Bone marrow (tissue), 2 donors: ENCODE results near the gene QPCTL.
"Not testable (repeated sequence)": the region's sequence is repeated elsewhere in the genome, so short reads cannot be mapped to it uniquely, and the experiment has no call there.

ENCODE experiments used
- DNase-seq, 2 donors: peaks; one replicate each; lab custom pipeline; 2025; lab: John Stamatoyannopoulos, UW

The QPCTL gene

DNA sequence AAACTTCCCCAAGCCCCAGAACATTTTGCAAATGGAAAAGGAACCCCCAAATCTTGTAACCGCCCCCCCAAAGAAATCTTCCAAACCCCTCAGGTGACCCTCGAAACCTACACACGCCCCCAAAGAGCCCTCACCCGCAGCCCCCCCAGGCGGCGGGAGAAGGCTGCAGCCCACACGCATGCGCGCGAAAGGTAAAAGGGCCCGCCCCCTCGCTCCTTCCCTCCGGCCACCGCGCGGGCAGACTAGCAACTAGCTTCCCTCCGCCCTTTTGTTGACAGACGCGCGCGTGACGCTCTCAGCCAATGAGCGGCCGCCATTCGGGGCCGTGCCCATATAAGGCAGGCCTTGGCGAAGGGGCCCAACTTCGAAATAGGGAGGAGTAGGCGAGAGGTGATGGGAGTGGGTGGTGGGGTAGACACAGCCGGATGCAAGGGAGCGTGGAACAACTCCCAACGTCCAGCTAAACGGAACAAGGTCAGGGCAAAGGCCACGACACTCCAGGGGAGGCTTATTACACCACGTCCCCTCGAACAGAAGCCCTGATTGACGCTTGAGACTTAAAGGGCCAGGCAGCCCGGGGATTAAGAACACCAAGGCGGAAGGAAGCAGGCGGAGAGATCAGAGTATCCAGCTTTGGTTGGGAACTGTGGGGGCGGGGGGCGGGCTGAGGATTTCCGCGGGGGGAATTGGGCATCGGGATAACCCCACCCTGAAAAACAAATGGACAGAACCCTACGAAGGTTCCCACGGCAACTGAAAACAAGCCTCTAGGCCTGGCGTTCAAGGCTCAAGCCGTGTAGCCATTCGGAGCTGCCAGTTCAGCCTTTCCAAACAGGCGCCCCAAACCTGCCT, 24.9 kb downstream of the QPCTL start:
- DNase-seq, result peak; percentile 83 to 99

- no peak for DNase-seq
These were observed 25.7 kb downstream of the QPCTL start for GRCh38 chr19:45717983-45718650.

GRCh38 chr19:45720065-45720464, 27.6 kb downstream of the QPCTL start:
- DNase-seq, result not testable (repeated sequence)

DNA sequence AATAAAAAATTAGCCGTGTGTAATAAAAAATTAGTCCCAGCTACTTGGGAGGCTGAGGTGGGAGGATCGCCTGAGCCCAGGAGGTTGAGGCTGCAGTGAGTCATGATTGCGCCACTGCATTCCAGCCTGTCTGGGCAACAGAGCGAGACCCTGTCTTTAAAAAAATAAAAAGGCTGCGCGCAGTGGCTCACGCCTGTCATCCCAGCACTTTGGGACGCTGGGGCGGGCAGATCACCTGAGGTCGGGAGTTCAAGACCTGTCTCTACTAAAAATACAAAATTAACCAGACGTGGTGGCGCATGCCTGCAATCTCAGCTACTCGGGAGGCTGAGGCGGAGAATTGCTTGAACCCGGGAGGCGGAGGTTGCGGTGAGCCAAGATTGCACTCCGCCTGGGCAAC, 36.2 kb downstream of the QPCTL start:
- DNase-seq, result not testable (repeated sequence)

DNA sequence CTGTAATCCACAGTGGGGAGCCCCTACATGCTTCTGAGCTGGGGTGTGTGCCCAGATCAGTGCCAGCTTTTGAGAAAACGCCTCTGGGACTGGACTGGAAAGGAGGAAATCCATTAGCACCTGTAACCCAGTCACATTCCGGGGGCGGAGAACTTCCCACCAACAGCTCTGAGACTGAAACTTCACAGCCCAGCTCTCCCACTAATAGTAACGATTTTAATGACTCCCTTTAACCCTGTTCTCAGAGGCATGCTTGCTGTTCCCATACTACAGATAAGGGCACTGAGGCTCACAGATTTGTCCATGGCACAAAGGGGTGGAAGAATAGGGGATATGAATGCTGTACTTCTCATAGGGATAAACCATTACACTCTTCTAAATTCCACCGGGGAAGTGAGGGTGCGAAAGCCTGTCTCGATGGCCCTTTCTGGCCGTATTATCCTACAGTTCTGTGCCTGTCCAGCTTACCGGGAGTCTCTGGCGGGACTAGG, 37.4 kb downstream of the QPCTL start:
- no peak for DNase-seq

DNA sequence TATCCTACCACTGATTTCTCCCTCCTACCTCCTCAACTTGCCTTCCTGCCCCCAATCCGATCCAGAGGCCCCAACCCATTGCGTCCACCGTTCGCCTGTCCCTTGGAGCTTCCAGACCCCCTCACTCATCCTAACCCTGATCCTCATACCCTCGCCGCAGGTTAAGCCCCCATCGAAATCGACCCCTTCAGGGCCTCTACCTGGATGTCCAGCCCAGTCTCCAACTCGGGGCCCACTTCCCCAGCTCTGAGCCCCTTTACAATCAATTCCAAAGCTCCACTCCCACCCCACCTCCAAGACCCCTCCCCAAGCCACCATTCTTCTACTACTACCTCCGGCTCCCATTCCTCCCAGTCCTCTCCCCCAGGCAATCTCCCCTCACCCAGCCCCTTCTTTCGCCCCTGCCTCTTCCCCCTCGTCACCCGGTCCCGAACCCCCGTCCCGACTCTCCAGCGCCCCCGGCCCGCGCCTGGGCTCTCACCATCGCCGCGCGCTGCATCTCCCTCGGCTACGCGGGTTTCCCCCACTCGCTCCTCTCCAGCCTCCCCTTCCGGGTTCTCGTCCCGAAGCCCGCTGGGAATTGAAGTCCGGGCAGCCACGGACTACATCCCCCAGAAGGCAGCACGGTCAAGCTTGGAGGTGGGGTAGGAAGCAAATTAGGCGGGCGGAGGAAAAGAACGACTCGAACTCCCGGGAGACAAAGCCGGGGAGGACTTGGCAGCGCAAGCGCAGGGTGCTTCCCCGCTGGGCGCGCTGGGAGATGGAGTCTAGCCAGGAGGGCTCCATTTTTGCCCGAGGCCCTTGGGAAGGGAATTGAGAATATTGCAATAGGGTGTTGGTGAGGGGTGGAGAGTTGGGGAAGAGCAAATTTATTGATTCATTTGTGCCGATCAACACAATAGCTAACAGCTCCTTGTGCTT, 38.2 kb downstream of the QPCTL start, which contains the start of gene FBXO46:
FBXO46 (minus strand) TSS at position 529 of the 921 bp plus-strand sequence. CDS start 17,401 bp downstream, outside the sequence.
- DNase-seq, result peak; percentile 68 to 97

DNA sequence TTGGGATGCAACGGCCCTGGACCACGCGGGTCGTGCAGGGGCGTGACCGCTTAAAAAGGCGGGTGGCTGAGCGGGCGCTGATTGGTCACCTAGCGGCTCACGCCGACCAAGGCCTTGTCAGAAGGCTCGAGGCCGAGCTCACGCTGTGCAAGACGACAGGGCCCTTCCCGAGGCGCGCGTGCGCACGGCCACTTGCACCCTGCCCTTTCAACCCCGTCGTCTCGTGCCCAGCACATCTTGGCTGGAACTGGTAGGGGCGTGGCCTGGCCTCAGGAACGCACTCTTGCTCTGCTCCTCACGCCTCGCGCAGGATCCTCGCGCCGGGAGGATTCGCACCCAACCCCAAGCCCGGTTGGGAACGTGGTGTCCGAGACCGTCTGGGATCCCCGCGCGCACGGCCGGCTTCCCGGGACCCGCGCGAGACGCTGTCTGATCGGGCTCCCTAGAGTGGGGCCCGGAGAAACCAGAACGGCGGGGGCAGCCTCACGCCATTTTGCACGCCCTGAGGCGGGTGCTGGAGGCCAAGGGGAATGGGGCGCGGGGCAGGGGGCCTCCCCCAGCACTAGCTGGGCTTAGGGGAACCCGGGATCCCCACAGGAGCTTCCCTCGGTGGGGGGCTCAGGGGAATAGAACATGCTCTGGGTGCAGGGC, 40.8 kb downstream of the QPCTL start, which contains the start of gene MEIOSIN:
MEIOSIN (plus strand) TSS at position 280 of the 651 bp plus-strand sequence. CDS start 1,938 bp downstream, outside the sequence.
- no peak for DNase-seq

GRCh38 chr19:45739498-45740439, 47.3 kb downstream of the QPCTL start:
- DNase-seq, result no peak

DNA sequence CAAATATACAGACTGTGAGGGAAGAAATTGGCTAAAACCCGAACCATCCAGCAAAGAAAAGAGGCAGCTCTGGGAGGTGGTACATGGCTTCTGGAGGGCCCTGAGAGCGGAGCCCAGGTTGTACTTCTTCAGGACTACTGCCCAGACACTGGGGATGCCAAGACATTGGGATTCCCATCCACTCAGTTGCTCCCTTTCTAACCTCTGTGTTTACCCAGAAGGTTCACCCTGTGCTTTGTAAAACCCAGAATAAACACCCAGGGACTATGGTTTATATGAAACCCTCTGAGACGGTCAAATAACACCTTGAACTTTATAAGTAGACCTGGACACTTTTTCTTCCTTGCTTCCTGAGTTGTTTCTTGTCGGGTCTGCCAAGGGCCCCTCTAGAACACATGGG, 50.5 kb downstream of the QPCTL start:
- no peak for DNase-seq

- no peak for DNase-seq
These were observed 53.1 kb downstream of the QPCTL start for GRCh38 chr19:45745606-45746005.

DNA sequence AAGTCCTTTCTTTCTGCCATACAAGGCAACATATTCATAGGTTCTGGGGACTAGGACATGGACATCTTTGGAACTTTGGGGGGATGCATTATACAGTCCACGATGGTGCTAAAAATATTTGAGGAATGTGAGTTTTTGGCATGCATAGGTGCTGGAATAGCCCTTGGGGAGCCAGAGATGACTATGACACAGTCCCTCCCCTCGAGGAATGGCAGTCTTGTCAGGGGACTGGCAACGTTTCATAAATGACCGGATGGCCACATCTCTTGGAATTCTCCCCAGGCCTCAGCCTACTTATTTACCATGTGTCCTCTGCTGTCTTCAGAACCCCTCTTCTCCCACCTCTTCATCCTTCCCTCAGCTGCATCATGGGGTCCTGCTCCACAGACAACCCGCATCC, 54.4 kb downstream of the QPCTL start:
- DNase-seq, result no peak

DNA sequence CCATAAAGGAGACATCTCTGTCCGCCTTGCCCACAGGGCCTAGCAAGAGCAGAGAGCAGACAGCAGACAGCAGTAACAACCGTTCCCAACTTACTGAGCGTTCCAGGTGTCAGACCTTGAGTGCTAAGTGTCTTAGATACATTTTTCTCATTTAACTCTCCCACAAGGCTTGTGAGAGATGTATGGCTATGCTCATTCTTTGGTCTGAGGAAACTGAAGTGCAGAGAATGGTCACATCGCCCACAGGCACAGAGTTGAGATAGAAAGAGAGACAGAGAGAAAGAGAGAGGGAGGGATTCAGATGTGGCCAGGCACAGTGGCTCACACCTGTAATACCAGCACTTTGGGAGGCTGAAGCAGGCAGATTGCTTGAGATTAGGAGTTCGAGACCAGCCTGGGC, 55.0 kb downstream of the QPCTL start:
- DNase-seq, result no peak

GRCh38 chr19:45751483-45751882, 59.0 kb downstream of the QPCTL start:
- not testable (repeated sequence) for DNase-seq

GRCh38 chr19:45752639-45753038, 60.2 kb downstream of the QPCTL start:
- no peak for DNase-seq

DNA sequence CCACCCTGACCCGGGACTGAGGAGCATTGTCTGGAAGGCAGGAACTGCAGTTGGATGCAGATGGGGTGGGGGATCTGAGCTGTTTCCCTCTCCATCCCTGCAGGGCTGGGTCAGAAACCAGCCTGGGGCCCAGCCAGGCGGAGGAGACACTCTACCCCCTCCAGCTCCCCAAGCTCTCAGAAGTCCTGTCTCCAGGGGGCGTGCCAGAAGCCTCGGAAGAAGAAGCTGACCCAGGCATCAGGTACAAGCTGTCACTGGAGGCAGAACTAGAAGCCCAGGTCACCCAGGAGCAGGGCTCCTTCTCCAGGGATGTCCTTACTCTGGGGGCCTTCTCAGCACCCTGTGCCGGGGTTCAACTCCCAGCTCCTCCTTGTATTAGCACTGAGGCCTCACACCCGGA, 61.1 kb downstream of the QPCTL start:
- DNase-seq, result no peak
